OCI-LY7 (cell line): ENCODE results near the gene COMMD1.

Experiments used
- CTCF ChIP-seq: fragments of 200-600 bp; sonication (generic); conservative IDR thresholded peaks from 2 replicates; pipeline ENCODE4 v1.5.1; 2014; ENCODE audit warnings: mild to moderate bottlenecking, antibody characterized with exemption, low read length, moderate library complexity, mixed read lengths
- EZH2phosphoT487 ChIP-seq: fragments of 200-600 bp; sonication (generic); IDR thresholded peaks from 2 replicates; pipeline ENCODE4 v1.6.1; 2018; ENCODE audit warnings: low read depth, borderline replicate concordance, mild to moderate bottlenecking, mixed run types, antibody characterized with exemption, low read length, moderate library complexity, mixed read lengths

- TF ChIP-seq CTCF: no peak
- no peak for TF ChIP-seq EZH2phosphoT487
These were observed 235.8 kb downstream of the COMMD1 start for GRCh38 chr2:62141142-62141740.
